HepG2 (cell line): ENCODE data around the gene CPNE5. TPM values are rescaled to one million over a fixed set of nuclear protein-coding genes. Genes with fewer than 3 reads are reported as not detected.

ENCODE experiments used
- ARNTL ChIP-seq: sonication (generic); formaldehyde crosslinking; IDR thresholded peaks from 2 replicates; pipeline ENCODE4 v1.4.0; 2020; ENCODE audit warnings: mild to moderate bottlenecking, missing genetic modification reagents
- CREB1 ChIP-seq, 2 experiments: fragments of 450-650 bp in 1 of 2; IDR thresholded peaks; 2 replicates each; pipeline ENCODE4 v1.6.1; 2016 to 2017; ENCODE audit warnings: control low read depth in 1 of 2, mild to moderate bottlenecking in 1 of 2, missing compliant biosample characterization in 1 of 2, missing genetic modification characterization in 1 of 2
- DR1 ChIP-seq: sonication (generic); formaldehyde crosslinking; IDR thresholded peaks from 2 replicates; pipeline ENCODE4 v1.8.0; 2021; ENCODE audit warnings: mild to moderate bottlenecking, missing genetic modification reagents, inconsistent platforms
- MIER2 ChIP-seq: IDR thresholded peaks from 2 replicates; pipeline ENCODE4 v1.6.1; 2016; ENCODE audit warnings: missing biosample characterization, missing genetic modification reagents
- RBM39 ChIP-seq: fragments of 200-400 bp; formaldehyde crosslinking; IDR thresholded peaks from one replicate; pipeline ENCODE4 v1.6.1; 2018; ENCODE audit warnings: antibody characterized with exemption, mild to moderate bottlenecking, low read depth, low read length; ENCODE audit not compliant: poor library complexity, severe bottlenecking
- RERE ChIP-seq: IDR thresholded peaks from 2 replicates; pipeline ENCODE4 v1.6.1; 2016; ENCODE audit warnings: low read depth, missing genetic modification reagents, missing compliant biosample characterization
- RXRB ChIP-seq: IDR thresholded peaks from 2 replicates; pipeline ENCODE4 v1.6.1; 2016; ENCODE audit warnings: borderline replicate concordance, missing genetic modification reagents, missing compliant biosample characterization
- SMARCC2 ChIP-seq: fragments of 450-650 bp; IDR thresholded peaks from 2 replicates; pipeline ENCODE4 v1.6.1; 2017; ENCODE audit warnings: antibody characterized with exemption, mild to moderate bottlenecking
- WIZ ChIP-seq: sonication (generic); formaldehyde crosslinking; IDR thresholded peaks from 2 replicates; pipeline ENCODE4 v1.5.1; 2020; ENCODE audit warnings: mild to moderate bottlenecking, missing genetic modification reagents
- ZMYM3 ChIP-seq: sonication (generic); formaldehyde crosslinking; IDR thresholded peaks from 2 replicates; pipeline ENCODE4 v1.5.1; 2020; ENCODE audit warnings: mild to moderate bottlenecking, missing genetic modification reagents
- ZNF10 ChIP-seq: sonication (generic); formaldehyde crosslinking; IDR thresholded peaks from 2 replicates; pipeline ENCODE4 v1.4.0; 2020; ENCODE audit warnings: mild to moderate bottlenecking, low read depth, missing genetic modification reagents, borderline replicate concordance
- ZNF207 ChIP-seq: fragments of 450-650 bp; IDR thresholded peaks from 2 replicates; pipeline ENCODE4 v1.6.1; 2016; ENCODE audit warnings: antibody characterized with exemption, borderline replicate concordance
- ZNF296 ChIP-seq: sonication (generic); formaldehyde crosslinking; conservative IDR thresholded peaks from 2 replicates; pipeline ENCODE4 v1.5.0; 2020; ENCODE audit warnings: mild to moderate bottlenecking, missing genetic modification reagents
- ZNF546 ChIP-seq: sonication (generic); formaldehyde crosslinking; conservative IDR thresholded peaks from 2 replicates; pipeline ENCODE4 v1.8.1; 2023; ENCODE audit warnings: mild to moderate bottlenecking, missing genetic modification reagents
- ZNF644 ChIP-seq: IDR thresholded peaks from 2 replicates; pipeline ENCODE4 v1.6.1; 2016; ENCODE audit warnings: low read depth
- ZNF766 ChIP-seq: sonication (generic); formaldehyde crosslinking; IDR thresholded peaks from 2 replicates; pipeline ENCODE4 v1.5.0; 2020; ENCODE audit warnings: missing genetic modification reagents, borderline replicate concordance
- ZSCAN22 ChIP-seq: sonication (generic); formaldehyde crosslinking; IDR thresholded peaks from 2 replicates; pipeline ENCODE4 v1.4.0; 2020; ENCODE audit warnings: mild to moderate bottlenecking, missing genetic modification reagents
- polyA plus RNA-seq, 8 experiments: library from polyadenylated mRNA; depleted of rRNA in 3 of 8; stranded (reverse) in 7 of 8; unstranded in 1 of 8; fragments of >200 nt; fragmentation: Illumina TruSeq in 4 of 8; extraction: Trizol in 4 of 8; gene quantifications; 2 replicates each; pipeline versions ENCODE4 v1.2.1 to v1.2.3, GENCODE V29; 2011 to 2016; ENCODE audit warnings: low read depth in 4 of 8, missing spikeins in 1 of 8, mixed read lengths in 1 of 8; ENCODE audit not compliant: insufficient read depth in 1 of 8
- total RNA-seq, 5 experiments: library from RNA; depleted of rRNA; stranded (reverse); fragments of >200 nt; fragmentation: Illumina TruSeq; extraction: Trizol; gene quantifications; 2 replicates each; pipeline ENCODE4 v1.2.3, GENCODE V29; 2016; ENCODE audit warnings: low read depth in 1 of 5
- TF ChIP-seq, protein P1 (sequence below): IDR thresholded peaks from 2 replicates; pipeline ENCODE4 v1.6.1; 2016; ENCODE audit warnings: missing biosample characterization, missing genetic modification reagents, low read depth
- TF ChIP-seq, protein P2 (sequence below): sonication (generic); formaldehyde crosslinking; IDR thresholded peaks from 2 replicates; pipeline ENCODE4 v1.5.0; 2020; ENCODE audit warnings: mild to moderate bottlenecking, missing genetic modification reagents

CPNE5 gene
- total and polyA plus RNA-seq, 2 of the 13 experiments (the other 11 are each of a cell fraction or from before 2014, with no cell fraction given), result 0.16 TPM; not detected in 1

- TF ChIP-seq RERE (CRISPR knock-in tag), result no peak
- no peak for TF ChIP-seq SMARCC2
- 0 out of 2 replicates have a peak, but pooled peaks have one; percentile 14 for TF ChIP-seq MIER2 (CRISPR knock-in tag)
- no peak for TF ChIP-seq ZNF10
- peak; percentile 70 for TF ChIP-seq CREB1 (IDR thresholded peaks at IDR 0.05)
- TF ChIP-seq CREB1 (CRISPR knock-in tag; IDR thresholded peaks at IDR 0.05), result peak; percentile 68
- TF ChIP-seq, protein P1, sequence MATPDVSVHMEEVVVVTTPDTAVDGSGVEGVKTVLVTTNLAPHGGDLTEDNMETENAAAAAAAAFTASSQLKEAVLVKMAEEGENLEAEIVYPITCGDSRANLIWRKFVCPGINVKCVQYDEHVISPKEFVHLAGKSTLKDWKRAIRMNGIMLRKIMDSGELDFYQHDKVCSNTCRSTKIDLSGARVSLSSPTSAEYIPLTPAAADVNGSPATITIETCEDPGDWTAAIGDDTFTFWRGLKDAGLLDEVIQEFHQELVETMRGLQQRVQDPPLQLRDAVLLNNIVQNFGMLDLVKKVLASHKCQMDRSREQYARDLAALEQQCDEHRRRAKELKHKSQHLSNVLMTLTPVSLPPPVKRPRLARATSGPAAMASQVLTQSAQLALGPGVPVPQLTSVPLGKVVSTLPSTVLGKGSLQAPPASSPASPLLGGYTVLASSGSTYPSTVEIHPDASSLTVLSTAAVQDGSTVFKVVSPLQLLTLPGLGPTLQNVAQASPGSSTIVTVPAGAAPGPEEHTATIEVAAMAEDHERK (CRISPR knock-in tag), result peak; percentile 68
- peak; percentile 75; the same call in 1 of the 2 replicates for TF ChIP-seq ARNTL (CRISPR knock-in tag)
- TF ChIP-seq ZNF296 (CRISPR knock-in tag), result 0 out of 2 replicates have a peak, but pooled peaks have one; percentile 59
- TF ChIP-seq RXRB (CRISPR knock-in tag), result peak; percentile 76
- TF ChIP-seq ZNF207, result no peak
- peak; percentile 51; the same call in 1 of the 2 replicates for TF ChIP-seq ZMYM3 (CRISPR knock-in tag)
- no peak for TF ChIP-seq ZSCAN22 (CRISPR knock-in tag)
- peak; percentile 80 for TF ChIP-seq ZNF766
- TF ChIP-seq, protein P2, sequence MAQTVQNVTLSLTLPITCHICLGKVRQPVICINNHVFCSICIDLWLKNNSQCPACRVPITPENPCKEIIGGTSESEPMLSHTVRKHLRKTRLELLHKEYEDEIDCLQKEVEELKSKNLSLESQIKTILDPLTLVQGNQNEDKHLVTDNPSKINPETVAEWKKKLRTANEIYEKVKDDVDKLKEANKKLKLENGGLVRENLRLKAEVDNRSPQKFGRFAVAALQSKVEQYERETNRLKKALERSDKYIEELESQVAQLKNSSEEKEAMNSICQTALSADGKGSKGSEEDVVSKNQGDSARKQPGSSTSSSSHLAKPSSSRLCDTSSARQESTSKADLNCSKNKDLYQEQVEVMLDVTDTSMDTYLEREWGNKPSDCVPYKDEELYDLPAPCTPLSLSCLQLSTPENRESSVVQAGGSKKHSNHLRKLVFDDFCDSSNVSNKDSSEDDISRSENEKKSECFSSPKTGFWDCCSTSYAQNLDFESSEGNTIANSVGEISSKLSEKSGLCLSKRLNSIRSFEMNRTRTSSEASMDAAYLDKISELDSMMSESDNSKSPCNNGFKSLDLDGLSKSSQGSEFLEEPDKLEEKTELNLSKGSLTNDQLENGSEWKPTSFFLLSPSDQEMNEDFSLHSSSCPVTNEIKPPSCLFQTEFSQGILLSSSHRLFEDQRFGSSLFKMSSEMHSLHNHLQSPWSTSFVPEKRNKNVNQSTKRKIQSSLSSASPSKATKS (CRISPR knock-in tag), result no peak
- TF ChIP-seq WIZ (CRISPR knock-in tag), result peak; percentile 14; the same call in 1 of the 2 replicates
- TF ChIP-seq DR1 (CRISPR knock-in tag), result peak; percentile 89
- TF ChIP-seq ZNF546, result 0 out of 2 replicates have a peak, but pooled peaks have one; percentile 14
- no peak for TF ChIP-seq ZNF644
- TF ChIP-seq RBM39, result peak; percentile 95
Observed at GRCh38 chr6:36874443-36875249, 35.4 kb upstream of the CPNE5 start, which contains the start of gene PPIL1 (continued).
